Measurements from ENCODE around the gene FANK1.
"Not testable (repeated sequence)": the region's sequence is repeated elsewhere in the genome, so short reads cannot be mapped to it uniquely, and the experiment has no call there.

Gene FANK1

DNA sequence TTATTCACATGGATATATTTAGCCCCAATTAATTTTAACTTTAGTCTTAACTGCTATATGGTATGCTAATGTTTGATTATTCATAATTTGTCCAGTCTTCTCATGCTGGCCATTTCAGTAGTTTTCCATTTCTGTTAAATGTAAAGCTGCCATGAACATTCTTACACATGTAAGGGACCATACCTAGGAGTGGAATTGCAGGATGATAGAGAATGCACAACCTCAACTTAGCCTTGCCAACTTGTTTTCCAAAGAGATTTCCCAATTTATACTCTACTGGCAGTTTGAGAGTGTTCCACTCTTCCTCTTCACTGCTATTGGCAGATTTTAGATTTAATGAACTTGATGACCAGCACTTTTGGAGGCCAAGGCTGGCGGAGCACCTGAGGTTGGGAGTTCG is 68.2 kb downstream of the FANK1 start:
- TF ChIP-seq, protein P1, sequence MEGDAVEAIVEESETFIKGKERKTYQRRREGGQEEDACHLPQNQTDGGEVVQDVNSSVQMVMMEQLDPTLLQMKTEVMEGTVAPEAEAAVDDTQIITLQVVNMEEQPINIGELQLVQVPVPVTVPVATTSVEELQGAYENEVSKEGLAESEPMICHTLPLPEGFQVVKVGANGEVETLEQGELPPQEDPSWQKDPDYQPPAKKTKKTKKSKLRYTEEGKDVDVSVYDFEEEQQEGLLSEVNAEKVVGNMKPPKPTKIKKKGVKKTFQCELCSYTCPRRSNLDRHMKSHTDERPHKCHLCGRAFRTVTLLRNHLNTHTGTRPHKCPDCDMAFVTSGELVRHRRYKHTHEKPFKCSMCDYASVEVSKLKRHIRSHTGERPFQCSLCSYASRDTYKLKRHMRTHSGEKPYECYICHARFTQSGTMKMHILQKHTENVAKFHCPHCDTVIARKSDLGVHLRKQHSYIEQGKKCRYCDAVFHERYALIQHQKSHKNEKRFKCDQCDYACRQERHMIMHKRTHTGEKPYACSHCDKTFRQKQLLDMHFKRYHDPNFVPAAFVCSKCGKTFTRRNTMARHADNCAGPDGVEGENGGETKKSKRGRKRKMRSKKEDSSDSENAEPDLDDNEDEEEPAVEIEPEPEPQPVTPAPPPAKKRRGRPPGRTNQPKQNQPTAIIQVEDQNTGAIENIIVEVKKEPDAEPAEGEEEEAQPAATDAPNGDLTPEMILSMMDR (IDR thresholded peaks at IDR 0.05; ENCODE audit: low read depth, low read length): no peak
- no peak for DNase-seq
- H3K9me3 ChIP-seq: no peaks in the 10 kb centered on the region
- no peaks in the 10 kb centered on the region for H3K4me1 ChIP-seq
- H3K27me3 ChIP-seq: no peaks in the 10 kb centered on the region
- H3K4me3 ChIP-seq (ENCODE audit: low read depth, low read length): no peak overlapping the region
- no peaks in the 10 kb centered on the region for H3K36me3 ChIP-seq

DNA sequence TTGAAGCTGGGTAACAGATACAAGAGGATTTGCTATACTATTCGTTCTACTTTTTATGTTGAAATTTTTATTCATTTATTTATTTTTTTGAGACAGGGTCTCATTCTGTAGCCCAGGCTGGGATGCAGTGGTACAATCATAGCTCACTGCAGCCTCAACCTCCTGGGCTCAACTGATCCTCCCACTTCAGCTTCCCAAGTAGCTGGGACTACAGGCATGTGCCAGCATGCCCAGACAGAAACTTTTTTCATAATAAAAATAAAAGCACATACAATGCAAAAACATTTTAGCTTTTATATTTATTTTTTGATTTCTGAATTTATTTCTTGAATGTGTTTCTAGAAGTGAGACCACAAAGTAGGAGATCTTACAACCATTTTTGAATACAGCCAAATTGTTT is 71.2 kb downstream of the FANK1 start:
- no peaks in the 10 kb centered on the region for H3K9me3 ChIP-seq
- H3K4me3 ChIP-seq (ENCODE audit: low read depth, low read length): no peak overlapping the region
- TF ChIP-seq, protein P1 (IDR thresholded peaks at IDR 0.05; ENCODE audit: low read depth, low read length): no peak
- no peaks in the 10 kb centered on the region for H3K4me1 ChIP-seq
- no peaks in the 10 kb centered on the region for H3K36me3 ChIP-seq
- no peak for DNase-seq
- no peaks in the 10 kb centered on the region for H3K27me3 ChIP-seq

DNA sequence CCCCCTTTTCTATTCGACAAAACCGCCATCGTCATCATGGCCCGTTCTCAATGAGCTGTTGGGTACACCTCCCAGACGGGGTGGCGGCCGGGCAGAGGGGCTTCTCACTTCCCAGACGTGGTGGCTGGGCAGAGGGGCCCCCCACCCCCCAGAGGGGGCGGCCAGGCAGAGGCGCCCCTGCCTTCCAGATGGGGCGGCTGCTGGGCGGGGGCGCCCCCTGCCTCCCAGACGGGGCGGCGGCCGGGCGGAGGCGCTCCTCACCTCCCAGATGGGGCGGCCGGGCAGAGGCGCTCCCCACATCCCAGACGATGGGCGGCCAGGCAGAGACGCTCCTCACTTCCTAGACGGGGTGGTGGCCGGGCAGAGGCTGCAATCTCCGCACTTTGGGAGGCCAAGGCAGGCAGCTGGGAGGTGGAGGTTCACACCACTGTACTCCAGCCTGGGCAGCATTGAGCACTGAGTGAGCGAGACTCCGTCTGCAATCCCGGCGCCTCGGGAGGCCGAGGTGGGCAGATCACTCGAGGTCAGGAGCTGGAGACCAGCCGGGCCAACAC is 73.8 kb downstream of the FANK1 start:
- not testable (repeated sequence) for DNase-seq; H3K9me3 ChIP-seq; H3K36me3 ChIP-seq; H3K4me1 ChIP-seq; H3K4me3 ChIP-seq (ENCODE audit: low read depth, low read length); H3K27me3 ChIP-seq

DNA sequence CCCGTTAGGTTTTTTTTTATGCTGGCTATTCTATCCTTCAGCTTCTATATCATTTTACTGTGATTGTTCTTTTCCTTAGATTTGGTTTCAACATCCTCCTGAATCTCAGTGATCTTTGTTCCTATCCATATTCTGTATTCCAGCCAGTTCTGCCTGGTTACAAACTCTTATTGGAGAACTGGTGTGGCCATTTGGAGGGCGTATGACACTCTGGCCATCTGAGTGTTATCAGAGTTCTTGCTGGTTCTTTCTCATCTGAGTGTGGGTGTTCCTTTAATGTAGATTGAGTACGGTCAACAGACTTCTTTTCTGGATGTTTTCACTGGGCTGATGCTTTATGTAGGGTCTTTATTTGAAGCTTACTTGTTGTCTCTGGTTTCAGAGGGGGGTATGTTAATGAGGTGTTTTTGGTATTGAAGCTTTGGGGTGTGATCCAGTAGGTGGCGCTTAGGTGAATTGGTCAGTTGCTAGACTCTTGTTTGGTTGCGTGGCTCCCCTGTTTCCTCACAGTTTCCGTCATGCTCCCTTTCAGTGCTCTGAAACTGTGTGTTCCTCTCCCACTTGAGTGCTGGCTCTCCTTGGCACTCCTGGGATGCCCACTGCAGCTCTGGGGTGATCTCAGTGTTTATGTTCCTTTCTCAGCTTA is 80.7 kb downstream of the FANK1 start:
- Histone ChIP-seq H3K27me3 (no peaks in the 10 kb centered on the region), H3K4me1 (no peaks in the 10 kb centered on the region), H3K36me3 (no peaks in the 10 kb centered on the region), H3K9me3 (no peaks in the 10 kb centered on the region), H3K4me3 (ENCODE audit: low read depth, low read length) (no peak overlapping the region)
- DNase-seq: no peak
- TF ChIP-seq, protein P1 (IDR thresholded peaks at IDR 0.05; ENCODE audit: low read depth, low read length): peak; percentile 42

DNA sequence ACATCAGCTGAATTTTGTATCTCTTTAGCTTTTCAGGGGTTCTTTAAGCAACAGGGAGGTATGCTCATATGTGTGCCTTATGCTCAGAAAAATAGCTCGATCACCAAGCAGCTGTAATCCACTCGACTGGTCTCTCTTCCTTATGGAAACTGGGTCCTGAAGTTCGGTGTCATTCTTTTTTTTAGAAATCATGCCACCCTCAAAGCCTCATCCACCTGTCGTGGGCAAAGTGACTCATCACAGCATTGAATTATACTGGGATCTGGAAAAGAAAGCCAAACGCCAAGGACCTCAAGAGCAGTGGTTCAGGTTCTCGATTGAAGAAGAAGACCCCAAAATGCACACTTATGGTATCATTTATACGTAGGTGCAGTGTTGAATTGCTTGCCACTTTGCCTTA is 83.6 kb downstream of the FANK1 start:
- no peaks in the 10 kb centered on the region for H3K9me3 ChIP-seq
- no peaks in the 10 kb centered on the region for H3K27me3 ChIP-seq
- DNase-seq: no peak
- no peaks in the 10 kb centered on the region for H3K36me3 ChIP-seq
- TF ChIP-seq, protein P1 (IDR thresholded peaks at IDR 0.05; ENCODE audit: low read depth, low read length): no peak
- no peaks in the 10 kb centered on the region for H3K4me1 ChIP-seq
- no peak overlapping the region for H3K4me3 ChIP-seq (ENCODE audit: low read depth, low read length)

DNA sequence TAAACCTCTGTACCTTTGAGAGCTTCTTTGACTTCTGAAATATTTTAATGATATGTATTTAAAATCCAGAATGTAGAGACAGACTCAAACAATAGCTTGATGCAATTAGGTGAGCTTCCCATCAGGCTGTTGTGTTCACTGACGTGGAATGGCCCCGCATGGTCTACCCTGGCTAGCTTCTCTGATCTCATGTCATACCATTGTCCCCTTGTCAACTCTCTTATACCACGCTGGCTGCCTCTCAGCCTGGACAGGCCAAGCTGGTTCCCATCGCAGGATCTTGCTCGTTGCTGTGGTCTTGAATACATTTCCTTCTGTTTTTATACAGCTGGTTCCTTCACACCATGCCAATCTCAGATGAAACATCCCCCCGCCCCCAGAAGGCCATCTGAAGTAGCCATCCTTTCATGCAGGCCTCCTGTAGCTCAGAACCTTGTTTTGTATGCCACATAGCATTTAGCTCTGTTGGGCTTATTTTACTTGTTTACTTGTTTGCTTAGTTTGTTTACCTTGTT is 84.2 kb downstream of the FANK1 start:
- Histone ChIP-seq H3K4me3 (ENCODE audit: low read depth, low read length) (no peak overlapping the region), H3K4me1 (no peaks in the 10 kb centered on the region), H3K27me3 (no peaks in the 10 kb centered on the region), H3K9me3 (no peaks in the 10 kb centered on the region), H3K36me3 (no peaks in the 10 kb centered on the region)
- no peak for DNase-seq
- TF ChIP-seq, protein P1 (IDR thresholded peaks at IDR 0.05; ENCODE audit: low read depth, low read length): no peak
